Ishikawa (cell line): ENCODE data around the gene FAM83F.

Experiments
- CEBPB ChIP-seq: IDR thresholded peaks from 2 replicates; pipeline ENCODE4 v1.6.1; 2012
- CREB1 ChIP-seq: IDR thresholded peaks from 2 replicates; pipeline ENCODE4 v1.6.1; 2012; ENCODE audit warnings: low read depth
- EGR1 ChIP-seq: IDR thresholded peaks from 2 replicates; pipeline ENCODE4 v1.6.1; 2012
- EP300 ChIP-seq: IDR thresholded peaks from 2 replicates; pipeline ENCODE4 v1.6.1; 2012; ENCODE audit warnings: borderline replicate concordance
- FOXM1 ChIP-seq: IDR thresholded peaks from 2 replicates; pipeline ENCODE4 v1.6.1; 2012; ENCODE audit warnings: low read depth, borderline replicate concordance
- MAX ChIP-seq: IDR thresholded peaks from 2 replicates; pipeline ENCODE4 v1.6.1; 2012
- NFIC ChIP-seq: IDR thresholded peaks from 2 replicates; pipeline ENCODE4 v1.6.1; 2012
- RAD21 ChIP-seq: IDR thresholded peaks from 2 replicates; pipeline ENCODE4 v1.6.1; 2012; ENCODE audit warnings: low read depth
- REST ChIP-seq: IDR thresholded peaks from 2 replicates; pipeline ENCODE4 v1.6.1; 2012; ENCODE audit warnings: low read depth, mild to moderate bottlenecking
- TAF1 ChIP-seq: IDR thresholded peaks from 2 replicates; pipeline ENCODE4 v1.6.1; 2012; ENCODE audit warnings: low read depth, mild to moderate bottlenecking
- TCF12 ChIP-seq: IDR thresholded peaks from 2 replicates; pipeline ENCODE4 v1.6.1; 2012; ENCODE audit warnings: low read depth
- TEAD4 ChIP-seq: IDR thresholded peaks from 2 replicates; pipeline ENCODE4 v1.6.1; 2012
- USF1 ChIP-seq: IDR thresholded peaks from 2 replicates; pipeline ENCODE4 v1.6.1; 2012
- YY1 ChIP-seq: IDR thresholded peaks from 2 replicates; pipeline ENCODE4 v1.6.1; 2012; ENCODE audit warnings: low read depth
- ZBTB7A ChIP-seq: IDR thresholded peaks from 2 replicates; pipeline ENCODE4 v1.6.1; 2012; ENCODE audit warnings: low read depth

FAM83F gene

GRCh38 chr22:40036126-40036525 is 41.4 kb downstream of the FAM83F start:
- TF ChIP-seq TAF1 (no peak), TCF12 (no peak), ZBTB7A (no peak), USF1 (no peak), YY1 (no peak), MAX (no peak), EGR1 (no peak), RAD21 (no peak), CREB1 (no peak), TEAD4 (no peak), FOXM1 (no peak), CEBPB (no peak), REST (no peak), NFIC (no peak), EP300 (no peak)

GRCh38 chr22:40036591-40037225 is 42.0 kb downstream of the FAM83F start:
- TF ChIP-seq TCF12 = no peak
- TF ChIP-seq ZBTB7A = no peak
- TF ChIP-seq EGR1 = no peak
- TF ChIP-seq NFIC = no peak
- no peak for TF ChIP-seq TAF1
- peak; percentile 26; the same call in 1 of the 2 replicates for TF ChIP-seq MAX
- TF ChIP-seq REST = no peak
- no peak for TF ChIP-seq FOXM1
- no peak for TF ChIP-seq USF1
- TF ChIP-seq RAD21 = peak; percentile 97
- TF ChIP-seq CREB1 = no peak

- TF ChIP-seq TEAD4 (no peak), TCF12 (no peak), REST (no peak), USF1 (no peak), TAF1 (no peak), CEBPB (no peak), FOXM1 (no peak), EGR1 (no peak), CREB1 (no peak)
Observed at GRCh38 chr22:40037320-40037719, 42.6 kb downstream of the FAM83F start.

- TF ChIP-seq EGR1 (no peak), TCF12 (no peak), CEBPB (no peak), NFIC (no peak), FOXM1 (no peak), MAX (no peak), YY1 (no peak), EP300 (no peak), CREB1 (no peak), USF1 (no peak), REST (no peak), TEAD4 (no peak)
Observed at GRCh38 chr22:40039482-40040115, 44.8 kb downstream of the FAM83F start.
